ENCODE data around the gene TOR1B. TPM values are rescaled to one million over a fixed set of nuclear protein-coding genes. Genes with fewer than 3 reads are reported as not detected.

The TOR1B gene
- total and polyA plus RNA-seq, 4 donors = 12.8 to 31.9 (median 17.8) TPM

DNA sequence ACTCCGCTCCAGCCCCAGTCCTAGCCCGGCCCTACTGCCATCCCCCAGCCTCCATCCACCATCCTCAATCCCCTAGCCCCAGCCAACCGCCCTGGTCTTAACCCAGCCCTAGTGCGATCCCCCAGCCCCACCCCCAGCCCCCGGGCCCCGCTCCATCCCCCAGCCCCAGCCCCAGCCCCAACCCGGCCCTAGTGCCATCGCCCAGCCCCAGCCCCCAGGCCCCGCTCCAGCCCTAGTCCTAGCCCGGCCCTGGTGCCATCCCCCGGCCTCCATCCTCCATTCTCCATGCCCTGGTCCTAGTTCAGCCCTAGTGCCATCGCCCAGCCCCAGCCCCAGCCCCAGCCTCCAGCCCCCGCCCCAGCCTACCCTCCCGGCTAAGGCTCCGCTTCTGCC is 20.6 kb downstream of the TOR1B start:
- Histone ChIP-seq H3K27ac (ENCODE audit: low read depth in 1 of 2, low read length in 2 of 2) (peak overlapping the region in 1 of 2 donors; percentile 59), H3K9ac (ENCODE audit: low read depth in 1 of 2, low read length in 2 of 2) (no peak overlapping the region), H3K4me3 (ENCODE audit: low read depth in 1 of 3, low read length in 3 of 3) (peak overlapping the region; percentile 30 to 92 (median 86)), H3K9me3 (ENCODE audit: control insufficient read depth in 4 of 4, low read length in 3 of 4) (no peaks in the 10 kb centered on the region), H3K4me1 (ENCODE audit: control insufficient read depth in 4 of 4, insufficient read depth in 4 of 4, low read length in 3 of 4) (peaks cover 0 to 11% (median 8%) of the 10 kb centered on the region in 4 donors), H3K36me3 (ENCODE audit: control insufficient read depth in 4 of 4, insufficient read depth in 3 of 4, low read depth in 1 of 4, low read length in 3 of 4) (peaks cover 11 to 32% (median 21%) of the 10 kb centered on the region in 4 donors), H3K27me3 (ENCODE audit: control insufficient read depth in 4 of 4, insufficient read depth in 4 of 4, low read length in 3 of 4) (no peaks in the 10 kb centered on the region)
- TF ChIP-seq TAF1 (conservative IDR thresholded peaks at IDR 0.05) (no peak), NR2F2 (IDR thresholded peaks at IDR 0.05) (no peak), YY1 (IDR thresholded peaks at IDR 0.05) (no peak), GABPA (IDR thresholded peaks at IDR 0.05 in 1 of 2, conservative IDR thresholded peaks at IDR 0.05 in 1 of 2) (no peak), EGR1 (IDR thresholded peaks at IDR 0.05; ENCODE audit: low read depth in 2 of 2) (no peak), HNF4A (conservative IDR thresholded peaks at IDR 0.05) (no peak), RAD21 (IDR thresholded peaks at IDR 0.05) (no peak), JUND (IDR thresholded peaks at IDR 0.05) (no peak), RXRA (IDR thresholded peaks at IDR 0.05) (no peak), HNF4G (IDR thresholded peaks at IDR 0.05) (no peak), FOXA1 (IDR thresholded peaks at IDR 0.05) (no peak), FOXA2 (IDR thresholded peaks at IDR 0.05) (no peak), SP1 (IDR thresholded peaks at IDR 0.05) (no peak)
- TF ChIP-seq, protein P1, sequence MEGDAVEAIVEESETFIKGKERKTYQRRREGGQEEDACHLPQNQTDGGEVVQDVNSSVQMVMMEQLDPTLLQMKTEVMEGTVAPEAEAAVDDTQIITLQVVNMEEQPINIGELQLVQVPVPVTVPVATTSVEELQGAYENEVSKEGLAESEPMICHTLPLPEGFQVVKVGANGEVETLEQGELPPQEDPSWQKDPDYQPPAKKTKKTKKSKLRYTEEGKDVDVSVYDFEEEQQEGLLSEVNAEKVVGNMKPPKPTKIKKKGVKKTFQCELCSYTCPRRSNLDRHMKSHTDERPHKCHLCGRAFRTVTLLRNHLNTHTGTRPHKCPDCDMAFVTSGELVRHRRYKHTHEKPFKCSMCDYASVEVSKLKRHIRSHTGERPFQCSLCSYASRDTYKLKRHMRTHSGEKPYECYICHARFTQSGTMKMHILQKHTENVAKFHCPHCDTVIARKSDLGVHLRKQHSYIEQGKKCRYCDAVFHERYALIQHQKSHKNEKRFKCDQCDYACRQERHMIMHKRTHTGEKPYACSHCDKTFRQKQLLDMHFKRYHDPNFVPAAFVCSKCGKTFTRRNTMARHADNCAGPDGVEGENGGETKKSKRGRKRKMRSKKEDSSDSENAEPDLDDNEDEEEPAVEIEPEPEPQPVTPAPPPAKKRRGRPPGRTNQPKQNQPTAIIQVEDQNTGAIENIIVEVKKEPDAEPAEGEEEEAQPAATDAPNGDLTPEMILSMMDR (IDR thresholded peaks at IDR 0.05; ENCODE audit: low read depth, low read length, missing input control) = no peak
- TF ChIP-seq, protein P2, sequence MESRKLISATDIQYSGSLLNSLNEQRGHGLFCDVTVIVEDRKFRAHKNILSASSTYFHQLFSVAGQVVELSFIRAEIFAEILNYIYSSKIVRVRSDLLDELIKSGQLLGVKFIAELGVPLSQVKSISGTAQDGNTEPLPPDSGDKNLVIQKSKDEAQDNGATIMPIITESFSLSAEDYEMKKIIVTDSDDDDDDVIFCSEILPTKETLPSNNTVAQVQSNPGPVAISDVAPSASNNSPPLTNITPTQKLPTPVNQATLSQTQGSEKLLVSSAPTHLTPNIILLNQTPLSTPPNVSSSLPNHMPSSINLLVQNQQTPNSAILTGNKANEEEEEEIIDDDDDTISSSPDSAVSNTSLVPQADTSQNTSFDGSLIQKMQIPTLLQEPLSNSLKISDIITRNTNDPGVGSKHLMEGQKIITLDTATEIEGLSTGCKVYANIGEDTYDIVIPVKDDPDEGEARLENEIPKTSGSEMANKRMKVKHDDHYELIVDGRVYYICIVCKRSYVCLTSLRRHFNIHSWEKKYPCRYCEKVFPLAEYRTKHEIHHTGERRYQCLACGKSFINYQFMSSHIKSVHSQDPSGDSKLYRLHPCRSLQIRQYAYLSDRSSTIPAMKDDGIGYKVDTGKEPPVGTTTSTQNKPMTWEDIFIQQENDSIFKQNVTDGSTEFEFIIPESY (IDR thresholded peaks at IDR 0.05) = no peak
- TF ChIP-seq, protein P3, sequence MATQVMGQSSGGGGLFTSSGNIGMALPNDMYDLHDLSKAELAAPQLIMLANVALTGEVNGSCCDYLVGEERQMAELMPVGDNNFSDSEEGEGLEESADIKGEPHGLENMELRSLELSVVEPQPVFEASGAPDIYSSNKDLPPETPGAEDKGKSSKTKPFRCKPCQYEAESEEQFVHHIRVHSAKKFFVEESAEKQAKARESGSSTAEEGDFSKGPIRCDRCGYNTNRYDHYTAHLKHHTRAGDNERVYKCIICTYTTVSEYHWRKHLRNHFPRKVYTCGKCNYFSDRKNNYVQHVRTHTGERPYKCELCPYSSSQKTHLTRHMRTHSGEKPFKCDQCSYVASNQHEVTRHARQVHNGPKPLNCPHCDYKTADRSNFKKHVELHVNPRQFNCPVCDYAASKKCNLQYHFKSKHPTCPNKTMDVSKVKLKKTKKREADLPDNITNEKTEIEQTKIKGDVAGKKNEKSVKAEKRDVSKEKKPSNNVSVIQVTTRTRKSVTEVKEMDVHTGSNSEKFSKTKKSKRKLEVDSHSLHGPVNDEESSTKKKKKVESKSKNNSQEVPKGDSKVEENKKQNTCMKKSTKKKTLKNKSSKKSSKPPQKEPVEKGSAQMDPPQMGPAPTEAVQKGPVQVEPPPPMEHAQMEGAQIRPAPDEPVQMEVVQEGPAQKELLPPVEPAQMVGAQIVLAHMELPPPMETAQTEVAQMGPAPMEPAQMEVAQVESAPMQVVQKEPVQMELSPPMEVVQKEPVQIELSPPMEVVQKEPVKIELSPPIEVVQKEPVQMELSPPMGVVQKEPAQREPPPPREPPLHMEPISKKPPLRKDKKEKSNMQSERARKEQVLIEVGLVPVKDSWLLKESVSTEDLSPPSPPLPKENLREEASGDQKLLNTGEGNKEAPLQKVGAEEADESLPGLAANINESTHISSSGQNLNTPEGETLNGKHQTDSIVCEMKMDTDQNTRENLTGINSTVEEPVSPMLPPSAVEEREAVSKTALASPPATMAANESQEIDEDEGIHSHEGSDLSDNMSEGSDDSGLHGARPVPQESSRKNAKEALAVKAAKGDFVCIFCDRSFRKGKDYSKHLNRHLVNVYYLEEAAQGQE (IDR thresholded peaks at IDR 0.05) = no peak
- TF ChIP-seq, protein P4, sequence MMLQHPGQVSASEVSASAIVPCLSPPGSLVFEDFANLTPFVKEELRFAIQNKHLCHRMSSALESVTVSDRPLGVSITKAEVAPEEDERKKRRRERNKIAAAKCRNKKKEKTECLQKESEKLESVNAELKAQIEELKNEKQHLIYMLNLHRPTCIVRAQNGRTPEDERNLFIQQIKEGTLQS (IDR thresholded peaks at IDR 0.05) = no peak
- TF ChIP-seq, protein P5, sequence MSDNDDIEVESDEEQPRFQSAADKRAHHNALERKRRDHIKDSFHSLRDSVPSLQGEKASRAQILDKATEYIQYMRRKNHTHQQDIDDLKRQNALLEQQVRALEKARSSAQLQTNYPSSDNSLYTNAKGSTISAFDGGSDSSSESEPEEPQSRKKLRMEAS (IDR thresholded peaks at IDR 0.05) = no peak
- under 1% methylated on average over 15 of the region's 15 CpGs for WGBS
- no peak for DNase-seq (ENCODE audit: low spot score)

Measured in liver (tissue), 9 donors.